Measurements from ENCODE around the gene KDM2B. TPM values are rescaled to one million over a fixed set of nuclear protein-coding genes. Genes with fewer than 3 reads are reported as not detected.

KDM2B gene
- total and polyA plus RNA-seq, 10 of the 15 experiments (the other 5 are each of a cell fraction or from before 2014, with no cell fraction given): 13.6 to 124 (median 40.4) TPM

GRCh38 chr12:121440768-121441167, 140.1 kb downstream of the KDM2B start (continued):
- TF ChIP-seq, protein P1, sequence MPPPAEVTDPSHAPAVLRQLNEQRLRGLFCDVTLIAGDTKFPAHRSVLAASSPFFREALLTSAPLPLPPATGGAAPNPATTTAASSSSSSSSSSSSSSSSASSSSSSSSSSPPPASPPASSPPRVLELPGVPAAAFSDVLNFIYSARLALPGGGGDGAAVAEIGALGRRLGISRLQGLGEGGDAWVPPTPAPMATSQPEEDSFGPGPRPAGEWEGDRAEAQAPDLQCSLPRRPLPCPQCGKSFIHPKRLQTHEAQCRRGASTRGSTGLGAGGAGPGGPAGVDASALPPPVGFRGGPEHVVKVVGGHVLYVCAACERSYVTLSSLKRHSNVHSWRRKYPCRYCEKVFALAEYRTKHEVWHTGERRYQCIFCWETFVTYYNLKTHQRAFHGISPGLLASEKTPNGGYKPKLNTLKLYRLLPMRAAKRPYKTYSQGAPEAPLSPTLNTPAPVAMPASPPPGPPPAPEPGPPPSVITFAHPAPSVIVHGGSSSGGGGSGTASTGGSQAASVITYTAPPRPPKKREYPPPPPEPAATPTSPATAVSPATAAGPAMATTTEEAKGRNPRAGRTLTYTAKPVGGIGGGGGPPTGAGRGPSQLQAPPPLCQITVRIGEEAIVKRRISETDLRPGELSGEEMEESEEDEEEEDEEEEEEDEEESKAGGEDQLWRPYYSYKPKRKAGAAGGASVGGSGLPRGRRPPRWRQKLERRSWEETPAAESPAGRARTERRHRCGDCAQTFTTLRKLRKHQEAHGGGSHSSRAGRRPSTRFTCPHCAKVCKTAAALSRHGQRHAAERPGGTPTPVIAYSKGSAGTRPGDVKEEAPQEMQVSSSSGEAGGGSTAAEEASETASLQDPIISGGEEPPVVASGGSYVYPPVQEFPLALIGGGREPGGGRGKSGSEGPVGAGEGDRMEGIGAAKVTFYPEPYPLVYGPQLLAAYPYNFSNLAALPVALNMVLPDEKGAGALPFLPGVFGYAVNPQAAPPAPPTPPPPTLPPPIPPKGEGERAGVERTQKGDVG (CRISPR knock-in tag; IDR thresholded peaks at IDR 0.05): no peak
- no peak for TF ChIP-seq KAT2A (conservative IDR thresholded peaks at IDR 0.05; ENCODE audit: control insufficient read depth, low read depth, low read length)

DNA sequence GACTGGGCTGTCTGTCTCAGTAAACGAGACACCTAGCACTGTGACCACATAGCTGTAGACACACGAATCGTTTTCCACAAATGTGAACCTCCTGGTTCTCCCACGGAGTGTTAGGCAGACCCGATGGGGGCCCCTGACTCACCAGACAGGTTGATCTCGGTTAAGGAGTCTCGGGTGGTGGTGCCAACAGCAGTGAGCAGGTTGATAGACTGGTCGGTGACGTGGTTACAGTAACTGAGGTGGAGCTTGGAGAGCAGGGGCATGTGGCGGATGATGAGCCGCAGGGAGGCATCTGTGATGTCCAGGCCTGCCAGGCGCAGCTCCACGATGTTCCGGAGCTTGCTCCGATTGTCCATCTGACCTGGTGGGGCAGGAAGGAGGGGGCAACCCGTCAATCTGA, 141.1 kb downstream of the KDM2B start:
- POLR2A ChIA-PET: no interaction called here
- Histone ChIP-seq H3K36me3 (ENCODE audit: control insufficient read depth in 2 of 2, insufficient read depth in 2 of 2, low read length in 1 of 2) (peaks cover 41 to 55% of the 10 kb centered on the region in 2 experiments), H3K79me2 (ENCODE audit: control insufficient read depth, insufficient read depth, low read length) (no peaks in the 10 kb centered on the region; the same call in 1 of the 2 replicates), H3K4me2 (ENCODE audit: control insufficient read depth, insufficient read depth) (no peak overlapping the region), H3K9me3 (replicated peaks; ENCODE audit: control insufficient read depth, insufficient read depth, low read length) (peaks cover 3% of the 10 kb centered on the region; the same call in 2 of the 3 replicates), H3K4me1 (ENCODE audit: control insufficient read depth, insufficient read depth, low read length) (no peaks in the 10 kb centered on the region), H2AFZ (ENCODE audit: control insufficient read depth, low read depth, low read length) (no peak overlapping the region), H3K27me3 (replicated peaks in 1 of 2; ENCODE audit: control insufficient read depth in 2 of 2, insufficient read depth in 2 of 2, low read length in 1 of 2) (no peaks in the 10 kb centered on the region), H3K9ac (ENCODE audit: control insufficient read depth, insufficient read depth, low read length) (no peak overlapping the region), H3K27ac (ENCODE audit: control insufficient read depth, insufficient read depth) (no peak overlapping the region), H3K4me3 (no peak overlapping the region), H4K20me1 (ENCODE audit: control insufficient read depth, insufficient read depth) (no peaks in the 10 kb centered on the region)
- TF ChIP-seq POLR2AphosphoS5 (IDR thresholded peaks at IDR 0.05; ENCODE audit: low read length) (0 out of 2 replicates have a peak, but pooled peaks have one; percentile 3), MLLT1 (IDR thresholded peaks at IDR 0.05) (no peak), POLR2A (IDR thresholded peaks at IDR 0.05; ENCODE audit: low read depth, low read length) (peak; percentile 46; the same call in 1 of the 2 replicates)
- intact Hi-C loops (cut with micrococcal nuclease; ENCODE audit: unreplicated experiment): no loop called here
- SMC1A ChIA-PET (ENCODE audit: uncharacterized antibody, unreplicated experiment): interaction anchor here (0.8 kb wide), 1 partner anchor 108 kb away, joined by 3 read pairs; no protein-coding TSS in a partner anchor
- RAD21 ChIA-PET (ENCODE audit: unreplicated experiment): no interaction called here
- FAIRE-seq (no peak), DNase-seq (ENCODE audit: low read depth, low spot score) (no peak), ATAC-seq (no peak)
- WGBS (ENCODE audit: insufficient coverage, insufficient replicate concordance, low lambda C conversion rate, missing lambda C conversion rate): 96% methylated on average over 16 of the region's 16 CpGs
- CTCF ChIA-PET: interaction anchor here (0.8 kb wide), 1 partner anchor 105 kb away, joined by 4 read pairs; no protein-coding TSS in a partner anchor
- no TSS peak for BruUV-seq (replicated peaks)
- in situ Hi-C loops (cut with MboI): loop anchor here (25.0 kb wide), 1 partner anchor 102 kb away; no protein-coding TSS in a partner anchor

Data from GM12878 (cell line).